Stimulated activated CD8-positive, alpha-beta memory T cell treated with anti-CD3 and anti-CD28 coated beads, Interleukin-4, amount 100 ng/mL, for 4 hours (primary cell): ENCODE results near the gene MAP2.

Experiments
- DNase-seq, 2 donors: peaks; one replicate each; pipeline ENCODE4 v3.0.0-alpha.2; 2020; ENCODE audit warnings: low read depth in 2 of 2, low spot score in 1 of 2

MAP2 gene

DNA sequence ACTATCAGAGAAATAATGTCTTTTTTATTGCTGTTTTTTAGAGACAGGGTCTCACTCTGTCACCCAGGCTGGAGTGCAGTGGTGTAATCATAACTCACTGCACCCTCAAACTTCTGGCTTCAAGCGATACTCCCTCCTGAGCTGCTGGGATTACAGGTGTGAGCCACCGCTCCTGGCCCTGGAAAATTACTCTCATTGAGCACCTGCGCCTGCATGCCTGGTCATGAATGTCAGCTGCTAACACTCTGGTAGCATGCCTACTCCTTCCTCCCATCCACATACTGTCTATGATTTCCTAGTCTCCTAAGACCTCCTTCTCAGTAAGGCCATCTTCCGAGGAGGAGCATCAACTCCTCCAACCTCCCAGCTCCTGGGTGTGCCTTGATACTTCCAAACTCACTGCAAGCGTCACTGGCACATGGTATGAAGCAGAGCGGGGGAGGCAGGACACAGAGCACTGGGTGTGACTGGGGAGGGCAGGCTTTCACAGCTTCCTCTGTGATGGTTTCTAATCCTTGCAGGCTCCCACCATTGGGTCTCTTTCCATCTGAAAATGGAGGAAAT is 1.6 kb upstream of the MAP2 start:
- no peak for DNase-seq

DNA sequence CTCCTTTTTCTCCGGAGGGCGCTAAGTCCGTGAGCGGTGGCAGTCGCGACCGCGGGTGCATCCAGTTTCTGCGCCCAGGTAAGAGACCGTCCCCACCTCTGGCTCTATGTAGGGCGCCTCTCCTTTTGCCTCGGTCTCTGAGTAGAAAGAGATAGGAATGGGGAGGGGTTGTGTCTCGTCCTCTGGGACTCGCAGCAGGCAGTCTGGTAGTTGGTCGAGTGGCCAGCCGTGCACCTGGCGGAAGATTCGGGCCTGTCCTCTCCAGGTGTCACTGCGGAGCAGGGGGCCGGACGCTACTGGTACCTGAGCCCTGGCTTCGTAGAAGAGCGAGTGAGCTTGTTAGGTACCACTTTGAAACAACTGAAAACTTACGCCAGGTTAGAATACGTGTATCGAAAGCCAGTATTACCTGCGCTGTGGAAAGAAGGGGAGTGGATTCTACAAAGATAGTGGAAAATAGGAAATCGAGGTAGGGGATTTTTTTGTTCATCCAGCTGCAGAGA is 403 bp downstream of the MAP2 start:
- no peak for DNase-seq

DNA sequence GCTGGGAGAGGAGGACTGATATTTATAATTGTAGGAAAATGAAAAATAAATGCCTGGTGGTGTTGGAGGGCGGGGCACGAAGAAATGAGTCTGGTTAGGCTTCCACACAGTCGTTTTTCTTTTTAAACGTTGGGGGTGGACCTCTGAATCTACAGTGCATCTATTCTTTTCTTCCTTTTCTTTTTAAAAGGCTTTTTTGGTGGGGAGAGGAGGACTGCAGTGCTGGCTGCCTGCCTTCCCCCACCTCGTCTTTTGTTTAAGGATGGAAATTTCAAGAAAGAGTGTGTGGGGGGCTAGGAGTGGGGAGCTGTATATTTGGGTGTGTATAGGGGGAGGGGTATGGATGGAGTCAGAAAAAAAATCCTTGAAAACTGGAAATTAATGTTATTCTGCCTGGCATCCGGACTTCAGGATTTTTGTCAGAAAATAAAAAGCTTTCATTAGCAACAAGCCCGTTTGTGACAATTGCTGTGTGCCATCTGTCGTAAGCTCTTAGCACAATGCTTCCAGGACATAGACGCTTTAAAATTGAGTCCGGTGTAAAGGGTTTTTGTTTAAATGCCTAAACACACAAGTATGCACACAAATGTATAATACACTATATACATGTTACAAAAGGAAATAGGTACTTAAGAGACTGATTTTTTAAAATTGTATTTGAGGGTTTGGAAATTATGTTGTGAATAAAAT is 1.1 kb downstream of the MAP2 start:
- DNase-seq = no peak

GRCh38 chr2:209425471-209426071 is 1.7 kb downstream of the MAP2 start:
- DNase-seq = no peak

DNA sequence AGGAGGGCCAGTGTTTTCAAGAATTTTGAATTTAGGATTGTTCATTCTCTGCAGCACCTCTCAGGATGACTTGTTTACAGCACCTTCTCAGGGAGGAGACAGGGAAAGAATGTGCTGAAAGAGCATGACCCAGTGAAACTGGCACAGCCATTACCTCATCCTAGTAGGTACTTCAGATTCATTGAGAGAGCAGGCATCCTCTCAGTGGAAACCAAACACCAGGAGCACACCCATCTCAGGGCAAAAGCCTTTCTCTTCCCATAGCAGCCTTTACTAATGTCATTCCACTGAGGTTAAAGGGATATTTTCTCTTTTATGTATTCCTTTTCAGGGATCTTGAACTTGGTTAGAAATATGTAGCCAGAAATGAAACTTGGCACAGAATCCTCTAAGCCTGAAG is 2.6 kb downstream of the MAP2 start:
- DNase-seq = no peak

GRCh38 chr2:209431701-209432100 is 7.9 kb downstream of the MAP2 start:
- DNase-seq = no peak

GRCh38 chr2:209441541-209441940 is 17.7 kb downstream of the MAP2 start:
- DNase-seq = no peak

DNA sequence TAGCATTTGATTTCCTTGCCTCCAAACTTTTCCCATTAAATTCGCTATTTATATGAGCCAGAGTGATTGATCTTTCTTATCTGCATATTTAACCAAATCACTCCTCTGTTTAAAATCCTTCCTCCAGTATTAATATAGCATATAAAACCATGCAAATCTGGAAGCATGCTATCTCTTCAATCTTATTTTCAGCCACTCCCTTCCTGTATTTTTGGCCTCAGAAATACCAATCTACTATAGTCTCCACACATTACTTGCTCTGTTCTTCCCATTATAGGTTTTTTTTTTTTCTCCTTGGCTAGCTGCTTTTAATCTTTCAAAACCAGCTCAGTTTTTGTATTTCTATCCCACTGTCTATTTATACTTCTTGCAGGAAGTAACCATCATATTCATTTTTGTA is 19.1 kb downstream of the MAP2 start:
- no peak for DNase-seq

- no peak for DNase-seq
Measured at GRCh38 chr2:209445485-209445884, 21.6 kb downstream of the MAP2 start.

DNA sequence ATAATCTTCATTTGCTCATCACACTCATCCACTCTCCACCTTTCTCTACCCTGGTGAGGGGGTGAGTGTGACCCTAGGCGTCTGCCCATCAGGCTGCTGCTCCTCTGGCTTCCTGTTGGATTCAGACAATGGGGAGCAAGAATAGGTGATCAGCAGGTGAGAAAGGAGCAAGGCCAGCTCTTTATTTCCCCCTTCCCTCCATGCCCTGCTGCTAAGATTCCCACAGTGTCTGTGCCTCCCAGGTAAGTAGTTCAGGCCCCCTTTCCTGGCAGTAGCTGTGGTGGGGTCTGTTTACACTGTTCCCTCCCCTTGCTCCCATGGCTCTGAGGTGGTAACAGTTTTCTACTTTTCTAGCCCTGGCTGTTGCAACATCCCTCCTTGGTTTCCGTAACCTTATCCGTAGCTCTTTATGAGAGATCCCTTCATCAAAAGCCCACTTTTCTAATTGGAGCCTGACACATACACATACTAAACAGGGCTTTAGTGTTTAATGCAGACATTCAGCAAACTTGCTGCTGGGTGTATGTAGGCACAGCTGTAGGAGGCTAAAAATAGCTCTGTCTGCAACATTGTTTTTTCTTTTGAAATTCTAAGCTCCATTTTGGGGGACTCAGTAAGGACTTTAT is 27.5 kb downstream of the MAP2 start:
- DNase-seq = no peak

DNA sequence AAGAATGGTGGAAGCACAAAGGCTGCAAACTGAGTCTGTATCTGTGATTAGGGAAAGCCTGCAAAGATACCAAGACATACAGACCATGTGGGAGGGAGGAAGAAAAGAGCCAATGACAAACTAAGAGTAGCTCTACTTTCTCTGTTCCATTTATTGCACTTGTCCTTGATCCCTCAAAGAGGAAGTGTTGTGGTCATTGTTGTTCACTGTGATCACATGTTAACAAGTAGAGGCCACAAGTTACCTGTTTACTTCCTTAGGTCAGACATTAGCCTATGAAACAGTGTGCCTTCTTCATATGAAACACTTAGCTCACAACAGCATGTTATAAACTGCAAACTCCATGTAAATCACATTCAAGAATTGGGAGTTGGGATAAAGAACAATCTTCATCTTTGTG is 32.6 kb downstream of the MAP2 start:
- no peak for DNase-seq

- DNase-seq = no peak
Measured at GRCh38 chr2:209458008-209458979, 34.4 kb downstream of the MAP2 start.

- no peak for DNase-seq
Measured at GRCh38 chr2:209459359-209459758, 35.5 kb downstream of the MAP2 start.

GRCh38 chr2:209460151-209460761 is 36.4 kb downstream of the MAP2 start:
- no peak for DNase-seq

DNA sequence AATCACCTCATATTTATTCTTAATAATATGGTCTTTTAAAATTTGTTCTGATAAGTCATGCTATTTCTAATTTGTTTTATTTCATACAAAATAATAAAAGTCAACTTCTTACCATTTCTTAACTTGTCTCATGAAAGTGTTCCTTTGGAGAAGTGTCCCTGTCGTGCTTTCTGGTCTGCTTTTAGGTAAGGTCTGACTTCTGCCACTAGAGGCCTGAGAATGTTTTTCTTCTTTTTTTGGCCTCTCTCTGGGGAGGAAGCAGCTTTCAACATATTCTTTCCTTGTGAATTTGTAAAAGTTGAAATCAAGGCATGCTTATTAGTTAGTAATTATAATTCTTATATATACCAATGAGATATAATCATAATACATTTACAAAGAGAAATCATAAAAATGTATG is 39.4 kb downstream of the MAP2 start:
- no peak for DNase-seq

DNA sequence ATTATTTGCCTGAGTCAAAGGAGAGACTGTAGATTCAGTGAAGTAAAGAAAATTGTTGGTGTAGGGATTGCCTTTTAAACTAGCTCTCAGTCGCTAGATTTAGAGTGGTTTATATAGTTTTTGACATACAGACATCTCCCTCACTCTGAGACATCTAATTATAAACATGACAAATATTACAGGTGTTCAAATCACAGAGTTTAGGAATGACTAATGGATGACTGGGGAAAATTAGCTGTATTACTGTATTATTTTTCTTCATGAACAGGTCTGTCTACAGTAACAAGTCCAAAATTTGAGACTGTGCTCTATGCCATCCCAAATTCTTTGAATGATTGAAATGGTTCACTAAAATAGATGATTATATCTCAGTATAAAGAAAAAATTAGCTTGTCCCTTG is 40.0 kb downstream of the MAP2 start:
- no peak for DNase-seq

GRCh38 chr2:209468846-209469245 is 45.0 kb downstream of the MAP2 start:
- DNase-seq = no peak

- DNase-seq = no peak
Measured at GRCh38 chr2:209469481-209469880, 45.6 kb downstream of the MAP2 start.

DNA sequence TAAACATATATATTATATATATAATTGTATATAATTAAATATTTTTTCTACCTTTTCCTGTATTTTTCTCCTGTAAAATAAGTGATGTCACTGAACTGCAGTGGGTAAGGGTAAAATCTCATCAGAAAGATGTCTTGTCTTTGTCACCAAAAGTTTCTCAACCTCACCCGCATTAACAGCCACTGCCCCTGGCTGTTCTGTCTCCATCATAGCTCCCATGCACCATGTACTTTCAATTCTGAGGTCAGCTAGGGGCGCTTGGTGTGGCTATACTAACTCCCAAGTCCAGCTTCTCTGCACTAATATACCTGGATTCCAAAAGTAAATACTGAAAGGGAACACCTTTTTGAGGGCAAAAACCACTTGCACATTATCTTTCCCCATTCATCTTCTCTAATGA is 46.6 kb downstream of the MAP2 start:
- DNase-seq = no peak

- no peak for DNase-seq
Measured at GRCh38 chr2:209471037-209471436, 47.2 kb downstream of the MAP2 start.
